Spleen (tissue), 11 donors: ENCODE results near the gene U2SURP. TPM values are rescaled to one million over a fixed set of nuclear protein-coding genes. Genes with fewer than 3 reads are reported as not detected.
A peak's percentile ranks its signal among the peaks of the same experiment; 100 is the strongest.

ENCODE experiments used
- DNase-seq: peaks from one replicate; pipeline ENCODE4 v3.0.0-alpha.2; 2020
- H3K27ac ChIP-seq, 8 donors: fragments of 200-600 bp; sonication (generic) in 7 of 8; 1 replicate in 4 of 8; 2 replicates in 4 of 8; pipeline versions ENCODE4 v1.5.0 to v1.8.0; 2016 to 2021; ENCODE audit warnings: inconsistent platforms in 4 of 8, mild to moderate bottlenecking in 4 of 8, moderate library complexity in 1 of 8
- H3K27me3 ChIP-seq, 7 donors: fragments of 200-600 bp; sonication (generic) in 6 of 7; replicated peaks in 1 of 7; 1 replicate in 4 of 7; 2 replicates in 3 of 7; pipeline versions ENCODE4 v1.5.0 to v1.8.0; 2016 to 2021; ENCODE audit warnings: inconsistent platforms in 3 of 7, mild to moderate bottlenecking in 1 of 7
- H3K36me3 ChIP-seq, 6 donors: fragments of 200-600 bp; sonication (generic) in 5 of 6; 1 replicate in 4 of 6; 2 replicates in 2 of 6; pipeline versions ENCODE4 v1.5.0 to v1.8.0; 2016 to 2021; ENCODE audit warnings: inconsistent platforms in 2 of 6
- H3K4me1 ChIP-seq, 6 donors: fragments of 200-600 bp; sonication (generic) in 5 of 6; 1 replicate in 3 of 6; 2 replicates in 3 of 6; pipeline versions ENCODE4 v1.5.0 to v1.8.0; 2016 to 2021; ENCODE audit warnings: inconsistent platforms in 3 of 6
- H3K4me3 ChIP-seq, 8 donors: fragments of 200-600 bp; sonication (generic) in 7 of 8; 1 replicate in 4 of 8; 2 replicates in 4 of 8; pipeline versions ENCODE4 v1.5.0 to v1.8.0; 2016 to 2021; ENCODE audit warnings: inconsistent platforms in 4 of 8, mild to moderate bottlenecking in 4 of 8, moderate library complexity in 2 of 8
- H3K9me3 ChIP-seq, 8 donors: fragments of 200-600 bp; sonication (generic) in 7 of 8; 1 replicate in 4 of 8; 2 replicates in 4 of 8; pipeline versions ENCODE4 v1.5.0 to v1.8.0; 2016 to 2021; ENCODE audit warnings: inconsistent platforms in 4 of 8
- CTCF ChIP-seq, 11 experiments: fragments of 200-600 bp in 7 of 11; fragments of 450-650 bp in 4 of 11; sonication (generic) in 4 of 11; IDR thresholded peaks in 8 of 11; conservative IDR thresholded peaks in 3 of 11; 1 replicate in 7 of 11; 2 replicates in 4 of 11; pipeline versions ENCODE4 v1.4.0 to v1.8.0; 2016 to 2021; ENCODE audit warnings: antibody characterized with exemption in 11 of 11, inconsistent platforms in 4 of 11, mild to moderate bottlenecking in 1 of 11
- POLR2A ChIP-seq, 3 donors: fragments of 450-650 bp; IDR thresholded peaks; one replicate each; pipeline ENCODE4 v1.5.1; 2017; ENCODE audit warnings: antibody characterized with exemption in 3 of 3, mild to moderate bottlenecking in 1 of 3
- POLR2AphosphoS5 ChIP-seq, 3 donors: sonication (generic); formaldehyde crosslinking; IDR thresholded peaks; one replicate each; pipeline ENCODE4 v1.5.1; 2017; ENCODE audit warnings: antibody characterized with exemption in 3 of 3
- WGBS, 5 donors: extraction: QIAGEN DNeasy Blood & Tissue Kit in 3 of 5; methylation state at CpG; one replicate each; pipeline versions ENCODE4 v1.1.5 to v1.1.7; 2013 to 2018; 5-methylcytosine and 5-hydroxymethylcytosine counted together
- intact Hi-C: fragments of 100-400 bp; cut with DNase I; formaldehyde crosslinking; loops from one replicate; pipeline ENCODE4 v1.15.0; 2023; ENCODE audit warnings: low total_unique reads
- polyA plus RNA-seq, 3 donors: library from polyadenylated mRNA; stranded (reverse); fragments of 200-250 nt; gene quantifications; one replicate each; pipeline ENCODE4 v1.2.1, GENCODE V29; 2013
- total RNA-seq, 7 donors: library from RNA; depleted of rRNA in 3 of 7; stranded (reverse); fragments of >200 nt in 3 of 7; fragmentation: NEBNext Ultra II Directional in 4 of 7; extraction: Animal tissue kit (Norgen Biotek cat#: 25700) in 4 of 7; gene quantifications; one replicate each; pipeline versions ENCODE4 v1.1.0 to v1.2.1, GENCODE V29; 2016 to 2021
- donor health status: healthy with polysubstance abuse.
- donor health status: DM: no; HTN: no; CAD: no; lungs with moderate emphysema.
- donor health status: DM: no; HTN: no; CAD: no.
- donor health status: Bipolar disorder and iron deficiency.
- donor health status: healthy.
- donor health status: DM: no; HTN: no; CAD: no.
- donor health status: DM: yes; HTN: yes; CAD: no.

The U2SURP gene
- total and polyA plus RNA-seq, 10 donors = 29.7 to 130 (median 94.6) TPM

GRCh38 chr3:142976621-142977398 is 24.6 kb upstream of the U2SURP start:
- Histone ChIP-seq H3K27ac (peak overlapping the region in 6 of 8 donors; percentile 3 to 41 (median 12)), H3K9me3 (no peaks in the 10 kb centered on the region), H3K27me3 (no peaks in the 10 kb centered on the region), H3K36me3 (no peaks in the 10 kb centered on the region), H3K4me1 (peaks cover 0 to 16% (median 7%) of the 10 kb centered on the region in 6 donors), H3K4me3 (no peak overlapping the region)
- TF ChIP-seq POLR2AphosphoS5 (IDR thresholded peaks at IDR 0.05) (peak in 2 of 3 donors; percentile 80 to 82), POLR2A (IDR thresholded peaks at IDR 0.05) (no peak)
- DNase-seq = peak; percentile 87
- 47 to 61% (median 52%) methylated on average over 8 of the region's 8 CpGs for WGBS, 5 donors
- intact Hi-C loops = no loop called here

GRCh38 chr3:142977399-142977728 is 24.0 kb upstream of the U2SURP start:
- no peak for TF ChIP-seq POLR2A (IDR thresholded peaks at IDR 0.05)
- no peak for TF ChIP-seq POLR2AphosphoS5 (IDR thresholded peaks at IDR 0.05)
- TF ChIP-seq CTCF (IDR thresholded peaks at IDR 0.05 in 8 of 11, conservative IDR thresholded peaks at IDR 0.05 in 3 of 11) = no peak
- peak overlapping the region in 1 of 8 donors; percentile 3 for H3K27ac ChIP-seq
- intact Hi-C loops = no loop called here
- H3K9me3 ChIP-seq = no peaks in the 10 kb centered on the region
- no peaks in the 10 kb centered on the region for H3K36me3 ChIP-seq
- WGBS, 5 donors = 42 to 96% (median 86%) methylated on average over 1 of the region's 1 CpG
- no peaks in the 10 kb centered on the region for H3K27me3 ChIP-seq
- H3K4me1 ChIP-seq = peaks cover 0 to 16% (median 7%) of the 10 kb centered on the region in 6 donors
- no peak overlapping the region for H3K4me3 ChIP-seq
- no peak for DNase-seq

- Histone ChIP-seq H3K27ac (no peak overlapping the region), H3K36me3 (no peaks in the 10 kb centered on the region), H3K27me3 (no peaks in the 10 kb centered on the region), H3K4me1 (peaks cover 0 to 15% (median 6%) of the 10 kb centered on the region in 6 donors), H3K4me3 (no peak overlapping the region), H3K9me3 (no peaks in the 10 kb centered on the region)
- no peak for DNase-seq
- 57 to 73% (median 61%) methylated on average over 3 of the region's 3 CpGs for WGBS, 5 donors
- intact Hi-C loops = no loop called here
- TF ChIP-seq POLR2A (IDR thresholded peaks at IDR 0.05) = no peak
- TF ChIP-seq CTCF (IDR thresholded peaks at IDR 0.05 in 8 of 11, conservative IDR thresholded peaks at IDR 0.05 in 3 of 11) = no peak
- TF ChIP-seq POLR2AphosphoS5 (IDR thresholded peaks at IDR 0.05) = no peak
Measured at GRCh38 chr3:142981108-142981507, 20.3 kb upstream of the U2SURP start.

- no peak for TF ChIP-seq POLR2A (IDR thresholded peaks at IDR 0.05)
- no peak for TF ChIP-seq POLR2AphosphoS5 (IDR thresholded peaks at IDR 0.05)
- no peak for TF ChIP-seq CTCF (IDR thresholded peaks at IDR 0.05 in 8 of 11, conservative IDR thresholded peaks at IDR 0.05 in 3 of 11)
- H3K4me1 ChIP-seq = peaks cover 0 to 8% (median under 1%) of the 10 kb centered on the region in 6 donors
- intact Hi-C loops = no loop called here
- DNase-seq = no peak
- no peak overlapping the region for H3K27ac ChIP-seq
- H3K4me3 ChIP-seq = no peak overlapping the region
- H3K27me3 ChIP-seq = no peaks in the 10 kb centered on the region
- no peaks in the 10 kb centered on the region for H3K9me3 ChIP-seq
- H3K36me3 ChIP-seq = no peaks in the 10 kb centered on the region
- 66 to 80% (median 76%) methylated on average over 7 of the region's 7 CpGs for WGBS, 5 donors
Measured at GRCh38 chr3:142982038-142982773, 19.2 kb upstream of the U2SURP start.
